Pancreas (tissue), 10 donors: ENCODE measurements around the gene AUTS2. TPM values are rescaled to one million over a fixed set of nuclear protein-coding genes. Genes with fewer than 3 reads are reported as not detected.

Experiments
- ATAC-seq, 4 donors: fragments of 200-7000 bp; cut with Tn5 transposase; one replicate each; pipeline versions ENCODE4 v1.8.0 to v1.9.1; 2020; ENCODE audit warnings: mild to moderate bottlenecking in 4 of 4, moderate library complexity in 4 of 4
- DNase-seq, 6 donors: peaks; one replicate each; pipeline ENCODE4 v3.0.0-alpha.2; 2020
- FAIRE-seq: peaks from 2 replicates; lab custom pipeline; 2012; peaks lifted over from hg19 to GRCh38; lab: Jason Lieb, UNC
- H3K27ac ChIP-seq, 4 donors: fragments of 200-600 bp; sonication (generic); 1 replicate in 3 of 4; 2 replicates in 1 of 4; pipeline versions ENCODE4 v1.5.0 to v1.8.0; 2020
- H3K27me3 ChIP-seq, 4 donors: fragments of 200-600 bp; one replicate each; pipeline ENCODE4 v1.8.0; 2021
- H3K36me3 ChIP-seq, 3 donors: fragments of 200-600 bp; sonication (generic) in 1 of 3; one replicate each; pipeline versions ENCODE4 v1.5.0 to v1.8.0; 2020 to 2021
- H3K4me1 ChIP-seq, 3 donors: fragments of 200-600 bp; one replicate each; pipeline ENCODE4 v1.8.0; 2021
- H3K4me3 ChIP-seq, 4 donors: fragments of 200-600 bp; sonication (generic) in 2 of 4; one replicate each; pipeline versions ENCODE4 v1.5.0 to v1.8.0; 2020 to 2021
- H3K9me3 ChIP-seq, 4 donors: fragments of 200-600 bp; one replicate each; pipeline ENCODE4 v1.8.0; 2021
- CTCF ChIP-seq, 4 donors: fragments of 200-600 bp; sonication (generic) in 3 of 4; IDR thresholded peaks; one replicate each; pipeline versions ENCODE4 v1.5.0 to v1.8.0; 2021; ENCODE audit warnings: antibody characterized with exemption in 4 of 4
- WGBS, 2 donors: extraction: QIAGEN DNeasy Blood & Tissue Kit; methylation state at CpG; one replicate each; pipeline ENCODE4 v1.1.7; 2013; 5-methylcytosine and 5-hydroxymethylcytosine counted together
- intact Hi-C, 3 donors: fragments of 100-400 bp; cut with DNase I; formaldehyde crosslinking; loops; one replicate each; pipeline versions ENCODE4 v1.11.1 to v1.14.2; 2022
- polyA plus RNA-seq, 2 donors: library from polyadenylated mRNA; stranded (reverse); fragments of 200-250 nt; gene quantifications; one replicate each; pipeline ENCODE4 v1.2.3, GENCODE V29; 2013
- total RNA-seq, 6 donors: library from RNA; stranded (reverse); fragmentation: NEBNext Ultra II Directional in 4 of 6; extraction: Animal tissue kit (Norgen Biotek cat#: 25700) in 4 of 6; gene quantifications; one replicate each; pipeline versions ENCODE4 v1.2.1 to v1.2.4, GENCODE V29; 2021 to 2023
- donor health status: healthy with polysubstance abuse.
- donor health status: DM: no; HTN: no; CAD: no; lungs with moderate emphysema.
- donor health status: DM: no; HTN: no; CAD: no.
- donor health status: control.
- donor health status: control.
- donor health status: Bipolar disorder and iron deficiency.
- donor health status: DM: yes; HTN: yes; CAD: no.
- donor health status: DM: no; HTN: no; CAD: no.
- donor health status: DM: no; HTN: no; CAD: no.
- donor health status: DM: yes; HTN: yes; CAD: no.

Gene AUTS2
- total and polyA plus RNA-seq, 8 donors, result 5.8 to 16.8 (median 9.9) TPM

GRCh38 chr7:70505886-70506285 lies 907.6 kb downstream of the AUTS2 start:
- ATAC-seq (no peak), FAIRE-seq (no peak), DNase-seq (no peak)
- WGBS, 2 donors, result 73 to 86% methylated on average over 9 of the region's 9 CpGs
- no peak for TF ChIP-seq CTCF (IDR thresholded peaks at IDR 0.05)
- Histone ChIP-seq H3K27me3 (no peaks in the 10 kb centered on the region), H3K9me3 (no peaks in the 10 kb centered on the region), H3K4me3 (no peak overlapping the region), H3K27ac (no peak overlapping the region), H3K36me3 (no peaks in the 10 kb centered on the region), H3K4me1 (no peaks in the 10 kb centered on the region)
- intact Hi-C loops, result no loop called here

- Histone ChIP-seq H3K4me1 (no peaks in the 10 kb centered on the region), H3K4me3 (no peak overlapping the region), H3K36me3 (no peaks in the 10 kb centered on the region), H3K9me3 (no peaks in the 10 kb centered on the region), H3K27ac (no peak overlapping the region), H3K27me3 (no peaks in the 10 kb centered on the region)
- no peak for DNase-seq
- no peak for TF ChIP-seq CTCF (IDR thresholded peaks at IDR 0.05)
- intact Hi-C loops, result no loop called here
- no peak for FAIRE-seq
- ATAC-seq, result no peak
- WGBS, 2 donors, result 53 to 69% methylated on average over 7 of the region's 7 CpGs
Observed at GRCh38 chr7:70506434-70506833, 908.2 kb downstream of the AUTS2 start.

- Histone ChIP-seq H3K9me3 (no peaks in the 10 kb centered on the region), H3K36me3 (no peaks in the 10 kb centered on the region), H3K27ac (no peak overlapping the region), H3K4me1 (no peaks in the 10 kb centered on the region), H3K4me3 (no peak overlapping the region), H3K27me3 (no peaks in the 10 kb centered on the region)
- DNase-seq (no peak), FAIRE-seq (no peak), ATAC-seq (no peak)
- WGBS, 2 donors, result 87 to 92% methylated on average over 7 of the region's 7 CpGs
- no peak for TF ChIP-seq CTCF (IDR thresholded peaks at IDR 0.05)
- intact Hi-C loops, result no loop called here
Observed at GRCh38 chr7:70512144-70512543, 913.9 kb downstream of the AUTS2 start.

- H3K9me3 ChIP-seq, result no peaks in the 10 kb centered on the region
- ATAC-seq (no peak), FAIRE-seq (no peak), DNase-seq (no peak)
- no peaks in the 10 kb centered on the region for H3K36me3 ChIP-seq
- intact Hi-C loops, result no loop called here
- H3K4me1 ChIP-seq, result no peaks in the 10 kb centered on the region
- H3K27me3 ChIP-seq, result no peaks in the 10 kb centered on the region
- TF ChIP-seq CTCF (IDR thresholded peaks at IDR 0.05), result no peak
- WGBS, 2 donors, result 91% methylated on average over 3 of the region's 3 CpGs
- no peak overlapping the region for H3K27ac ChIP-seq
- no peak overlapping the region for H3K4me3 ChIP-seq
Observed at GRCh38 chr7:70512761-70513160, 914.5 kb downstream of the AUTS2 start.

GRCh38 chr7:70520611-70521010 lies 922.3 kb downstream of the AUTS2 start:
- H3K4me1 ChIP-seq, result peaks cover 3 to 9% (median 4%) of the 10 kb centered on the region in 3 donors
- H3K36me3 ChIP-seq, result no peaks in the 10 kb centered on the region
- no peaks in the 10 kb centered on the region for H3K27me3 ChIP-seq
- intact Hi-C loops, result no loop called here
- TF ChIP-seq CTCF (IDR thresholded peaks at IDR 0.05), result no peak
- 68% methylated on average over 4 of the region's 4 CpGs for WGBS, 2 donors
- DNase-seq (no peak), ATAC-seq (peak in 1 of 4 donors; percentile 25), FAIRE-seq (no peak)
- no peaks in the 10 kb centered on the region for H3K9me3 ChIP-seq
- H3K4me3 ChIP-seq, result no peak overlapping the region
- no peak overlapping the region for H3K27ac ChIP-seq
